OCI-LY7 (cell line): ENCODE data around the gene HYI. TPM values are rescaled to one million over a fixed set of nuclear protein-coding genes. Genes with fewer than 3 reads are reported as not detected.

ENCODE experiments used
- BruUV-seq: library from RNA; stranded (reverse); fragments of 400-500 nt; replicated peaks from 2 replicates; lab custom pipeline; 2021; lab: Mats Ljungman, UMichigan
- CTCF ChIA-PET: fragments of 300-600 bp; sonication (Branson Sonifier 250); formaldehyde crosslinking; loops from one replicate; lab custom pipeline; 2022; ENCODE audit warnings: antibody characterized with exemption; ENCODE audit not compliant: unreplicated experiment; lab: Charles Lee
- POLR2A ChIA-PET: fragments of 300-600 bp; sonication (Branson Sonifier 250); formaldehyde crosslinking; loops from one replicate; lab custom pipeline; 2022; ENCODE audit warnings: antibody characterized with exemption; lab: Charles Lee
- DNase-seq: peaks from one replicate; pipeline ENCODE4 v3.0.0-alpha.2; 2015; ENCODE audit warnings: low spot score
- H2AFZ ChIP-seq: fragments of 200-600 bp; sonication (generic), shearing (Covaris generic); 2 replicates; pipeline ENCODE4 v1.6.1; 2014; ENCODE audit warnings: mild to moderate bottlenecking, antibody characterized with exemption, low read length, moderate library complexity
- H3K27ac ChIP-seq: fragments of 200-600 bp; sonication (generic); 2 replicates; pipeline ENCODE4 v1.5.1; 2014; ENCODE audit warnings: mixed run types, low read depth, mild to moderate bottlenecking, moderate library complexity, low read length, inconsistent platforms; ENCODE audit not compliant: poor library complexity, severe bottlenecking
- H3K36me3 ChIP-seq: fragments of 200-600 bp; sonication (generic); 2 replicates; pipeline ENCODE4 v1.6.1; 2014; ENCODE audit warnings: mild to moderate bottlenecking, antibody characterized with exemption, low read length, moderate library complexity, mixed read lengths; ENCODE audit not compliant: insufficient read depth
- H3K4me1 ChIP-seq: fragments of 200-600 bp; sonication (generic); 2 replicates; pipeline ENCODE4 v1.5.1; 2014; ENCODE audit warnings: mild to moderate bottlenecking, low read length; ENCODE audit not compliant: insufficient read depth, poor library complexity, severe bottlenecking
- H3K4me2 ChIP-seq: fragments of 200-600 bp; sonication (generic); 2 replicates; pipeline ENCODE4 v1.6.1; 2014; ENCODE audit warnings: mild to moderate bottlenecking, low read length
- H3K4me3 ChIP-seq: fragments of 200-600 bp; sonication (generic); 2 replicates; pipeline ENCODE4 v1.5.1; 2014; ENCODE audit warnings: mild to moderate bottlenecking, low read depth, low read length; ENCODE audit not compliant: poor library complexity, severe bottlenecking
- H3K79me2 ChIP-seq: fragments of 200-600 bp; sonication (generic); 2 replicates; pipeline ENCODE4 v1.6.1; 2016; ENCODE audit warnings: low read depth, mild to moderate bottlenecking, low read length, moderate library complexity, mixed read lengths; ENCODE audit not compliant: insufficient read depth
- H3K9me2 ChIP-seq: fragments of 200-600 bp; sonication (generic); 2 replicates; pipeline ENCODE4 v1.6.1; 2016; ENCODE audit warnings: mild to moderate bottlenecking, low read length, mixed read lengths; ENCODE audit not compliant: insufficient read depth
- H3K9me3 ChIP-seq: fragments of 200-600 bp; sonication (generic); 2 replicates; pipeline ENCODE4 v1.6.1; 2014; ENCODE audit warnings: mild to moderate bottlenecking, mixed run types, low read length, mixed read lengths
- H4K20me1 ChIP-seq: fragments of 200-600 bp; sonication (generic); 2 replicates; pipeline ENCODE4 v1.6.1; 2014; ENCODE audit warnings: mild to moderate bottlenecking, antibody characterized with exemption, low read length, moderate library complexity, mixed read lengths; ENCODE audit not compliant: insufficient read depth
- EZH2phosphoT487 ChIP-seq: fragments of 200-600 bp; sonication (generic); IDR thresholded peaks from 2 replicates; pipeline ENCODE4 v1.6.1; 2018; ENCODE audit warnings: low read depth, borderline replicate concordance, mild to moderate bottlenecking, mixed run types, antibody characterized with exemption, low read length, moderate library complexity, mixed read lengths
- intact Hi-C: fragments of 100-400 bp; cut with micrococcal nuclease; formaldehyde crosslinking; loops from one replicate; pipeline ENCODE4 v1.10.0; 2022; ENCODE audit not compliant: unreplicated experiment
- total RNA-seq, 2 experiments: library from RNA; depleted of rRNA in 1 of 2; stranded (reverse); fragments of >200 nt in 1 of 2; shearing (Covaris generic) in 1 of 2; gene quantifications; 2 replicates each; pipeline ENCODE4 v1.2.3, GENCODE V29; 2014 to 2022
- TF ChIP-seq, protein P1 (sequence below): fragments of 200-600 bp; sonication (generic); conservative IDR thresholded peaks from 2 replicates; pipeline ENCODE4 v1.5.1; 2014; ENCODE audit warnings: mild to moderate bottlenecking, antibody characterized with exemption, low read length, moderate library complexity, mixed read lengths

Gene HYI
- total RNA-seq, 2 experiments from 2014 or later, result not detected

DNA sequence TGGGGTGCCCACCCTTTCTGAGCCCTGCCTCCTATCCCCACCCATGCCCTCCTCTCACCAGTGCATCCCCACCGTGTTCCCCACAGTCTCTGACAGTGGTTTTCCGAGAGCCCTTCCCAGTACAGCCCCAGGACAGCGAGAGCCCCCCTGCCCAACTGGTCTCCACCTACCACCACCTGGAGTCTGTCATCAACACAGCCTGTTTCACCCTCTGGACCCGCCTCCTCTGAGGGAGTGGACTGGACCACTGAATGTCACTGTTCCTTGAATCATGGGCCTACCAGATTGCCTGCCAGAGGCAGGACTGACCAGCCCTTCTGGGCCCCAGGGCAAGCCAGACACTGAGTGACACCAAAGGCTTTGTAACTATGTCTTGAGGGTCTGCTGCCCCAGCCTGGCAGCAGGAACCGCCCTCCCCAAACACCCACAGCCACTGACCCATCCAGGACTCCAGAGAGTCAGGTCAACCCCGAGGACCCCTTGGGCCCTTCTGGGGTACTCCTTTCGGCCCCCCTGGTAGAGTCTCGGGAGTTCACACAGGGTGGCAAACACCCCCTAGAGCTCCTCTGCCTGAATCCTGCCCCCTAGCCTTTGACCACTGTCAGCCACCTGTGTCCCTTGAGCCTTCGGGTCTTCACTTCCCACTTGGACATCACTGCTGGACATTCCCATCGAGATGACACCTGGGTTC, 3.3 kb downstream of the HYI start:
- peaks cover 42% of the 10 kb centered on the region; the same call in 1 of the 2 replicates for H3K36me3 ChIP-seq
- H3K27ac ChIP-seq, result no peak overlapping the region
- intact Hi-C loops, result no loop called here
- ChIA-PET POLR2A (no interaction called here), CTCF (no interaction called here)
- DNase-seq, result no peak
- H2AFZ ChIP-seq, result no peak overlapping the region
- no peaks in the 10 kb centered on the region for H3K9me3 ChIP-seq
- H3K9me2 ChIP-seq, result no peaks in the 10 kb centered on the region
- H3K79me2 ChIP-seq, result no peaks in the 10 kb centered on the region
- no peak overlapping the region for H3K4me2 ChIP-seq
- BruUV-seq, result no TSS peak
- TF ChIP-seq, protein P1, sequence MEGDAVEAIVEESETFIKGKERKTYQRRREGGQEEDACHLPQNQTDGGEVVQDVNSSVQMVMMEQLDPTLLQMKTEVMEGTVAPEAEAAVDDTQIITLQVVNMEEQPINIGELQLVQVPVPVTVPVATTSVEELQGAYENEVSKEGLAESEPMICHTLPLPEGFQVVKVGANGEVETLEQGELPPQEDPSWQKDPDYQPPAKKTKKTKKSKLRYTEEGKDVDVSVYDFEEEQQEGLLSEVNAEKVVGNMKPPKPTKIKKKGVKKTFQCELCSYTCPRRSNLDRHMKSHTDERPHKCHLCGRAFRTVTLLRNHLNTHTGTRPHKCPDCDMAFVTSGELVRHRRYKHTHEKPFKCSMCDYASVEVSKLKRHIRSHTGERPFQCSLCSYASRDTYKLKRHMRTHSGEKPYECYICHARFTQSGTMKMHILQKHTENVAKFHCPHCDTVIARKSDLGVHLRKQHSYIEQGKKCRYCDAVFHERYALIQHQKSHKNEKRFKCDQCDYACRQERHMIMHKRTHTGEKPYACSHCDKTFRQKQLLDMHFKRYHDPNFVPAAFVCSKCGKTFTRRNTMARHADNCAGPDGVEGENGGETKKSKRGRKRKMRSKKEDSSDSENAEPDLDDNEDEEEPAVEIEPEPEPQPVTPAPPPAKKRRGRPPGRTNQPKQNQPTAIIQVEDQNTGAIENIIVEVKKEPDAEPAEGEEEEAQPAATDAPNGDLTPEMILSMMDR, result no peak
- TF ChIP-seq EZH2phosphoT487, result no peak
- H3K4me3 ChIP-seq, result no peak overlapping the region
- H3K4me1 ChIP-seq, result no peaks in the 10 kb centered on the region
- H4K20me1 ChIP-seq, result no peaks in the 10 kb centered on the region

DNA sequence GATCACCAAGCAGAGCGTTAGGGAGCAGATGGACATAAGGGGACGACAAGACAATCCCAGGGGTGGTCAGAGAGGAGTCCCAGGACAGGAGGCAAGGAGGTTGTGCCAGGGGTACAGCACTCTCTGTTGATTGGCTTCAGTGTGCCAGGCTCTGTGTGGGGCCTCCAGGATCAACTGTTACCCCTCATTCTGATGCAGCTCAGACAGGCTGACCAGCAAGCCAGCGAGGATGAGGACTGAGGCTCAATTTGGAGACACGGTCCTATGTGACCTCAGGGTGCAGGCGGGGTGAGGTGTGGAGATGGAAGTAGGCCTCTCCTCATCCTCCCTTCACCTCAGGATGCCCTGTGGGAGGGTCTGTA, 4.0 kb downstream of the HYI start:
- intact Hi-C loops, result no loop called here
- no peaks in the 10 kb centered on the region for H3K9me3 ChIP-seq
- H3K4me2 ChIP-seq, result no peak overlapping the region
- H2AFZ ChIP-seq, result no peak overlapping the region
- ChIA-PET POLR2A (no interaction called here), CTCF (no interaction called here)
- no peak overlapping the region for H3K27ac ChIP-seq
- H3K9me2 ChIP-seq, result no peaks in the 10 kb centered on the region
- H3K36me3 ChIP-seq, result peaks cover 43% of the 10 kb centered on the region; the same call in 1 of the 2 replicates
- no peaks in the 10 kb centered on the region for H4K20me1 ChIP-seq
- TF ChIP-seq, protein P1, result no peak
- no peak for TF ChIP-seq EZH2phosphoT487
- no TSS peak for BruUV-seq
- no peak overlapping the region for H3K4me3 ChIP-seq
- no peak for DNase-seq
- H3K79me2 ChIP-seq, result no peaks in the 10 kb centered on the region
- H3K4me1 ChIP-seq, result no peaks in the 10 kb centered on the region

DNA sequence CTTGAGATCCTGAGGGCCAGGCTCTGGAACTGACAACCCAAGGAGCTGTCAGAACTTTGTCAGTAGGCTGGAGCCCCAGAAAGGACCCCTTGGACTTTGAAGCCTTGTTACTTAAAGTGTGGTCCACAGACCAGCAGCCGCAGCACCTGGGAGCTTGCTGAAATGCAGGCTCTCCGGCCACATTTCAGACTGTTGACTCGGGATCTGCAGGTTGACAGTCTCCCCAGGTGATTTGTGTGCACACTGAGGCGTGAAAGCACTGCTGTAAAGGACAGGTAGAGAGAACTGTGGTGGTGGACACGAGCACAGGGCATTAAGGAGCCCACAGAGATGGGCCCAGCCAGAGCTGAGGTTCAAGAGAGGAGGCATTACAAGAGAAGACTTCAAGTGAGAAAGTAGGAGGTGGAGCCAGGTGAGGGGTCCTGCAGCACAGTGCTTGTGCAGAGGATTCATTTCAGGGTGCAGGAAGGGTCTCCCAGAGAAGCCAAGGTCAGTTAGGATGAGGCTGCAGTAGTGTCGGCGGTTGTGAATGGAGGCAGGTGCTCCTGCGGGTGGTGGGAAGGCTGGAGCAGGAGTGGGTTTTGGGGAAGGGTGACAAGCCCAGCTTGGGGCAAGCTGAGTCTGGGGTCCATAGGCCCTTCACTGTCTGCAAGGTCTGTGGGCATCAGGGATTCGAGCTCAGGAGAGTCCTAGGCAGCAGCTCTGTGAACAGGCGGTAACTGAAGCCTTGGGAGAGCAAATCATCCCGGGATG, 4.6 kb downstream of the HYI start:
- H3K4me2 ChIP-seq, result no peak overlapping the region
- H3K9me2 ChIP-seq, result no peaks in the 10 kb centered on the region
- no peaks in the 10 kb centered on the region for H3K79me2 ChIP-seq
- H3K4me1 ChIP-seq, result no peaks in the 10 kb centered on the region
- intact Hi-C loops, result no loop called here
- H4K20me1 ChIP-seq, result no peaks in the 10 kb centered on the region
- TF ChIP-seq EZH2phosphoT487, result no peak
- TF ChIP-seq, protein P1, result no peak
- BruUV-seq, result no TSS peak
- H3K4me3 ChIP-seq, result no peak overlapping the region
- peaks cover 46% of the 10 kb centered on the region; the same call in 1 of the 2 replicates for H3K36me3 ChIP-seq
- H3K27ac ChIP-seq, result no peak overlapping the region
- H3K9me3 ChIP-seq, result no peaks in the 10 kb centered on the region
- H2AFZ ChIP-seq, result no peak overlapping the region
- ChIA-PET POLR2A (no interaction called here), CTCF (no interaction called here)
- DNase-seq, result no peak
